ENCODE measurements around the gene IL17REL.
"Not testable (repeated sequence)": the region's sequence is repeated elsewhere in the genome, so short reads cannot be mapped to it uniquely, and the experiment has no call there.

The IL17REL gene

DNA sequence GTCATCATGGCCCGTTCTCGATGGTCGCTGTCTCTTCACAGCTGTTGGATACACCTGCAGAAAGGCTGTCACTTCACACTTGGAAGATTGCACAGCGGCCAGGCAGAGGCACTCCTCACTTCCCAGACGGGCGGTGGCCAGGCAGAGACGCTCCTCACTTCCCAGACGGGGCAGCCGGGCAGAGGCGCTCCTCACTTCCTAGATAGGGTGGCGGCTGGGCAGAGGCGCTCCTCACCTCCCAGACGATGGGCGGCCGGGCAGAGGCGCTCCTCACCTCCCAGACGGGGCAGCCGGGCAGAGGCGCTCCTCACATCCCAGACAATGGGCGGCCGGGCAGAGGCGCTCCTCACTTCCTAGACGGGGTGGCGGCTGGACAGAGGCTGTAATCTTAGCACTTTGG, 22.7 kb downstream of the IL17REL start:
- not testable (repeated sequence) for DNase-seq (ENCODE audit: low spot score)

DNA sequence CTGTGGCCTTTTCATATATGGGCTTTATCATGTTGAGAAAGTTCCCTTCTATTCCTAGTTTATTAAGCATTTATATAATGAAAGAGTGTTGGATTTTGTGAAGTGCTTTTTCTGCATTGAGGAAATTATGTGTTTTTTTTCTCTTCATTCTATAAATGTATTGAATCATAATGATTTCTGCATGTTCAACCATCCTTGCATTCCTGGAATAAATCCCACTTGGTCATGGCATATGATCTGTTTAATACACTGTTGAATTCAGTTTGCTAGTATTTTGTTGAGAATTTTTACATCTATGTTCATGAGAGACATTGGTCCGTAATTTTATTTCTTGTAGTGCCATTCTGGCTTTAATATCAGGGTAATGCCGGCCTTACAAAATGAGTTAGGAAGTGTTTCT, 26.2 kb downstream of the IL17REL start:
- DNase-seq (ENCODE audit: low spot score), result no peak

- DNase-seq (ENCODE audit: low spot score), result no peak
Measured at GRCh38 chr22:49983148-49984042, 29.2 kb downstream of the IL17REL start.

- DNase-seq (ENCODE audit: low spot score), result not testable (repeated sequence)
Measured at GRCh38 chr22:49981799-49982198, 30.8 kb downstream of the IL17REL start.

DNA sequence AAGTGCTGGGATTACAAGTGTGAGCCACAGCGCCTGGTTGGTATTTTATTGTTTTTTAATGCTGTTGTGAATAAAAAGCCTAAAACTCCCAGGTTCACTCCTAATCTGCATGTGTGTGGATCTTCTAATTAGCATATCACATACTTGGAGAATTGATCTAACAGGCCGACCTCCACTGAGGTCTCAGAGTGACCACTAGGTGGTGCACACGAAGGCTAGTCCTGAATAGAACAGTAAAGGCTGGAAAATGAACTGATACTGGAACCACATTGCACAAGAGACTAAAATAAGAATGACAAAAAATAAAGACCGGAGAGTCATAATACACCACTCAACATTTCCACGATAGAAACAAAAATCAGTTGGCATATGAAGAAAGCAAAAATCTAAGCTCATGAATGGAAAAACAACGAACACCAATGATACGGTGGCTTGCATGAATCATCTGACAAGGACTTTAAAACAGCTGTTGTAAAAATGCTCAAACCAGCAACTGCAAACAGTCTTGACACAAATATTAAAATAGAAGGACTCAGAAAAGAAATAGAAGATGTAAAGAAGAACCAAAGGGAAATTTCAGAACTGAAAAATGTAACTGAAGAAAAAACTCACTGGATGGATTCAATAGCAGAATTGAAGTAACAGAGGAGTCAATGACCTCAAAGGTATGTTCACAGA, 32.8 kb downstream of the IL17REL start:
- peak; percentile 61 for DNase-seq (ENCODE audit: low spot score)

- DNase-seq (ENCODE audit: low spot score), result no peak
Measured at GRCh38 chr22:49977578-49977977, 35.0 kb downstream of the IL17REL start.

DNA sequence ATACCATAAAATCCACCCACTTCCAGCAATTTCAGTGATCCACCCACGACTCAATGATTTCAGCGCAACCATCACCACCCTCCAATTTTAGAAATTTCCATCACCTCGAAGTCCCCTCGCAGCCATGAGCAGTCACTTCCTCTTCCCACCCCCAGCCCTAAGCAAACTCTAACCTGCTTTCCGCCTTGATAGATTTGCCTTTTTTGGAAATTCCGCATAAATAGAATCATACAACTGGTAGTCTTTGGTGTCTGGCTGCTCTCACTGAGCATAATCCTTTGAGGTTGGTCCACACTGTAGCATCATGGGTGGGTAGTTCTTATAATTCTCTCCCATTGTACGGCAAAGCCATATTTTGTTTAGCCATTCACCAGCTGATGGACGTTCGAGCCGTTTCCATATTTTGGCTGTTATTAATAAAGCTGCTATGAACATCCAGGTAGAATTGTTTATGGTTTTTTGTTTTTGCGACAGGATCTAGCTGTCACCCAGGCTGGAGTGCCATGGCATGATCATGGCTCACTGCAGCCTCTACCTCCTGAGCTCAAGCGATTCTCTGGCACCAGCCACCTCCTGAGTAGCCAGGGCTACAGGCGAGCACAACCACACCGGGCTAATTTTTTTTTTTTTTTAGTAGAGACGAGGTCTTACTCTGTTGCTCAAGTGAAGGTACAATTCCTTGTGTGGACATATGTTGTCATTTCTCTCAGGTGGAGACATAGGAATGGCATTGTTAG, 36.0 kb downstream of the IL17REL start:
- DNase-seq (ENCODE audit: low spot score), result peak; percentile 45

DNA sequence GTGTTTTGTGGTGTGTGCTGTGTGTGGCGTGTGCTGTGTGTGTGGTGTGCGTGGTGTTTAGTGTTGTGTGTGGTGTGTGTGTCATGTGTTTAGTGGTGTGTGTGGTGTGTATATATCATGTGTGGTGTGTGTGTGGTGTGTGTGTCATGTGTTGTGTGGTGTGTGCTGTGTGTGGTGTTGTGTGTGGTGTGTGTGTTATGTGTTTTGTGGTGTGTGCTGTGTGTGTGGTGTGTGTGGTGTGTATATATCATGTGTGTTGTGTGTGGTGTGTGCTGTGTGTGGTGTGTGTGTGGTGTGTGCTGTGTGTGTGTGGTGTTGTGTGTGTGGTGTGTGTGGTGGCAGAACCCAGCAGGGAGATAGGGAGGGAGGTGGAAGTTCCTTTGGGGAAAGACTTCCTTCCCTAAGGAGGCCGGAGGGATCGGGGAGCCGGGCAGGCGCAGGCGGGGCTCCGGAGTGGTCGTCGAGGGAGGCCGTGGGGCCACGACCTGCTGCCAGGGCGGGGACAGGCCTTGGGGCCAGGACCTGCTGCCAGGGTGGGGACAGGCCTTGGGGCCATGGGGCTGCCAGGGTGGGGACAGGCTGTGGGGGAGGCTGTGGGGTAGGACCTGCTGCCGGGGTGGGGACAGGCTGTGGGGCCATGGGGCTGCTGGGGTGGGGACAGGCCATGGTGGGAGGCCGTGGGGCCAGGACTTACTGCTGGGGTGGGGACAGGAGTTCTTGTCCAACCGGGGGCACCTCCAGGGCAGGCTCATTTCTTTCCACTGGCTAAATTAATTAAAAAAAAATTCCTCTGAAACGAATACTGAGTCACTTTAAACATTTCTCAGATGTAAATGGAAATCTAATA, 36.8 kb downstream of the IL17REL start:
- DNase-seq (ENCODE audit: low spot score), result no peak

- no peak for DNase-seq (ENCODE audit: low spot score)
Measured at GRCh38 chr22:49973018-49973961, 39.3 kb downstream of the IL17REL start.

- no peak for DNase-seq (ENCODE audit: low spot score)
Measured at GRCh38 chr22:49972163-49973017, 40.2 kb downstream of the IL17REL start.

GRCh38 chr22:49971232-49972162, 41.1 kb downstream of the IL17REL start:
- peak; percentile 72 for DNase-seq (ENCODE audit: low spot score)

GRCh38 chr22:49970528-49971231, 41.9 kb downstream of the IL17REL start:
- DNase-seq (ENCODE audit: low spot score), result peak; percentile 97

- DNase-seq (ENCODE audit: low spot score), result no peak
Measured at GRCh38 chr22:49969751-49970527, 42.6 kb downstream of the IL17REL start.

- no peak for DNase-seq (ENCODE audit: low spot score)
Measured at GRCh38 chr22:49968831-49969661, 43.5 kb downstream of the IL17REL start.

GRCh38 chr22:49968313-49968830, 44.2 kb downstream of the IL17REL start:
- no peak for DNase-seq (ENCODE audit: low spot score)

- DNase-seq (ENCODE audit: low spot score), result no peak
Measured at GRCh38 chr22:49967706-49968208, 44.8 kb downstream of the IL17REL start.

Measured in activated CD4-positive, alpha-beta T cell treated with anti-CD3 and anti-CD28 coated beads, Interleukin-2, Interleukin-4, amounts not matched to agents 100 ng/mL and 50 ng/mL, durations not matched to agents 16 hours and 8 hours (primary cell).